Mucosa of rectum (tissue), 2 donors: ENCODE results near the gene PGA3.
"Not testable (repeated sequence)": the region's sequence is repeated elsewhere in the genome, so short reads cannot be mapped to it uniquely, and the experiment has no call there.

ENCODE experiments used
- H3K27ac ChIP-seq, 2 donors: one replicate each; pipeline ENCODE4 v1.7.0; 2013; ENCODE audit warnings: inconsistent platforms in 2 of 2, low read depth in 2 of 2, low read length in 2 of 2
- H3K27me3 ChIP-seq, 2 donors: one replicate each; pipeline ENCODE4 v1.7.0; 2013; ENCODE audit warnings: low read length in 2 of 2; ENCODE audit not compliant: control insufficient read depth in 2 of 2, insufficient read depth in 2 of 2
- H3K36me3 ChIP-seq, 2 donors: one replicate each; pipeline ENCODE4 v1.7.0; 2013; ENCODE audit warnings: low read length in 2 of 2; ENCODE audit not compliant: control insufficient read depth in 2 of 2, insufficient read depth in 2 of 2
- H3K4me1 ChIP-seq, 2 donors: one replicate each; pipeline ENCODE4 v1.7.0; 2013; ENCODE audit warnings: low read length in 2 of 2, mild to moderate bottlenecking in 1 of 2; ENCODE audit not compliant: control insufficient read depth in 2 of 2, insufficient read depth in 2 of 2
- H3K4me3 ChIP-seq, 2 donors: one replicate each; pipeline ENCODE4 v1.7.0; 2013; ENCODE audit warnings: low read length in 2 of 2
- H3K9ac ChIP-seq, 2 donors: one replicate each; pipeline ENCODE4 v1.7.0; 2013; ENCODE audit warnings: low read length in 2 of 2, low read depth in 1 of 2, mild to moderate bottlenecking in 1 of 2
- H3K9me3 ChIP-seq, 2 donors: one replicate each; pipeline ENCODE4 v1.7.0; 2013; ENCODE audit warnings: low read length in 2 of 2; ENCODE audit not compliant: control insufficient read depth in 2 of 2
- donor health status: healthy.
- donor health status: Normal muscosa, but diverticular disease.

The PGA3 gene

GRCh38 chr11:61204502-61205059 lies 1.3 kb downstream of the PGA3 start:
- H3K4me1 ChIP-seq, H3K36me3 ChIP-seq, H3K9ac ChIP-seq, H3K27me3 ChIP-seq, H3K4me3 ChIP-seq, H3K9me3 ChIP-seq, H3K27ac ChIP-seq: not testable (repeated sequence)

- not testable (repeated sequence) for H3K36me3 ChIP-seq, H3K9ac ChIP-seq, H3K4me3 ChIP-seq, H3K27ac ChIP-seq, H3K27me3 ChIP-seq, H3K4me1 ChIP-seq, H3K9me3 ChIP-seq
Observed at GRCh38 chr11:61207636-61208310, 4.5 kb downstream of the PGA3 start.

- H3K27ac ChIP-seq, H3K4me3 ChIP-seq, H3K9ac ChIP-seq, H3K9me3 ChIP-seq, H3K36me3 ChIP-seq, H3K4me1 ChIP-seq, H3K27me3 ChIP-seq: not testable (repeated sequence)
Observed at GRCh38 chr11:61210629-61211028, 7.3 kb downstream of the PGA3 start.

GRCh38 chr11:61211327-61211952 lies 8.1 kb downstream of the PGA3 start:
- H3K9ac ChIP-seq, H3K27ac ChIP-seq, H3K4me3 ChIP-seq, H3K9me3 ChIP-seq, H3K27me3 ChIP-seq, H3K4me1 ChIP-seq, H3K36me3 ChIP-seq: not testable (repeated sequence)

- not testable (repeated sequence) for H3K27ac ChIP-seq, H3K27me3 ChIP-seq, H3K9me3 ChIP-seq, H3K4me3 ChIP-seq, H3K9ac ChIP-seq, H3K4me1 ChIP-seq, H3K36me3 ChIP-seq
Observed at GRCh38 chr11:61212202-61212601, 8.9 kb downstream of the PGA3 start.

GRCh38 chr11:61213711-61214324 lies 10.5 kb downstream of the PGA3 start:
- not testable (repeated sequence) for H3K9ac ChIP-seq, H3K36me3 ChIP-seq, H3K27me3 ChIP-seq, H3K4me1 ChIP-seq, H3K9me3 ChIP-seq, H3K27ac ChIP-seq, H3K4me3 ChIP-seq

- not testable (repeated sequence) for H3K4me3 ChIP-seq, H3K4me1 ChIP-seq
Observed at GRCh38 chr11:61218306-61218705, 15.0 kb downstream of the PGA3 start.

GRCh38 chr11:61219016-61219415 lies 15.7 kb downstream of the PGA3 start:
- H3K9ac ChIP-seq, H3K27ac ChIP-seq, H3K36me3 ChIP-seq, H3K4me3 ChIP-seq, H3K4me1 ChIP-seq, H3K27me3 ChIP-seq, H3K9me3 ChIP-seq: not testable (repeated sequence)

More at GRCh38 chr11:61218306-61218705, 15.0 kb downstream of the PGA3 start:
- not testable (repeated sequence) for H3K27ac ChIP-seq, H3K9me3 ChIP-seq, H3K36me3 ChIP-seq, H3K9ac ChIP-seq, H3K27me3 ChIP-seq

GRCh38 chr11:61222047-61222446 lies 18.7 kb downstream of the PGA3 start, which contains the start of gene PGA4:
Gene PGA4 (plus strand): TSS chr11:61222347. CDS start chr11:61222401, 54 bp downstream.
- H3K36me3 ChIP-seq, H3K27me3 ChIP-seq, H3K9ac ChIP-seq, H3K9me3 ChIP-seq, H3K4me1 ChIP-seq, H3K4me3 ChIP-seq, H3K27ac ChIP-seq: not testable (repeated sequence)

- not testable (repeated sequence) for H3K4me1 ChIP-seq, H3K9me3 ChIP-seq, H3K9ac ChIP-seq, H3K27ac ChIP-seq, H3K4me3 ChIP-seq, H3K27me3 ChIP-seq, H3K36me3 ChIP-seq
Observed at GRCh38 chr11:61222692-61223091, 19.4 kb downstream of the PGA3 start.
